Adipose tissue (tissue), 3 donors: Measurements from ENCODE around the gene LRRIQ4. TPM values are rescaled to one million over a fixed set of nuclear protein-coding genes. Genes with fewer than 3 reads are reported as not detected.

Source experiments
- H3K27ac ChIP-seq: one replicate; pipeline ENCODE4 v1.5.1; 2013; ENCODE audit warnings: low read depth, low read length
- WGBS, 3 donors: extraction: QIAGEN DNeasy Blood & Tissue Kit; methylation state at CpG; one replicate each; pipeline ENCODE4 v1.1.7; 2013; 5-methylcytosine and 5-hydroxymethylcytosine counted together
- polyA plus RNA-seq, 3 donors: library from polyadenylated mRNA; stranded (reverse); fragments of 200-250 nt; gene quantifications; one replicate each; pipeline ENCODE4 v1.2.3, GENCODE V29; 2013
- donor health status: healthy with polysubstance abuse.
- donor health status: Bipolar disorder and iron deficiency.
- donor health status: healthy.

LRRIQ4 gene
- polyA plus RNA-seq, 3 donors = not detected

DNA sequence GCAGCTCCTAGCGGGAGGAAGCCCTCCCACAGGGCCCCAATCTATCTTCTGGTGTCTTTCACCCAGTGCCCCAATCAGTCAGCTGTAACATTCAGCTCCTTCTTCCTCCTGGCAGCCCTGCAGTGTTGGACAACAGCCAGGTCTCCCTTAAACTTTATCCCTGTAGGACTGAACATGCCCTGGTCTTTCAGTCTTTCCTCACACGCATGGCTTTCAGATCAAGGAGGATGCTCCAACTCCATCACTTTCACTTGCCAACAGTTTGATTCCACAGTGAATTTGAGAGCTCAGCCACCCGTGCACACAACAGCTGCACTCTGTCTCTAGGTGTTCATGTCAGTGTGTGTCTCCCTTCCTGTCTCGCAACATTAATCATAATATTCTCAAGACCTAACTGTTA is 28.5 kb downstream of the LRRIQ4 start:
- WGBS, 3 donors = 47 to 62% (median 57%) methylated on average over 4 of the region's 4 CpGs
- no peak overlapping the region for H3K27ac ChIP-seq

DNA sequence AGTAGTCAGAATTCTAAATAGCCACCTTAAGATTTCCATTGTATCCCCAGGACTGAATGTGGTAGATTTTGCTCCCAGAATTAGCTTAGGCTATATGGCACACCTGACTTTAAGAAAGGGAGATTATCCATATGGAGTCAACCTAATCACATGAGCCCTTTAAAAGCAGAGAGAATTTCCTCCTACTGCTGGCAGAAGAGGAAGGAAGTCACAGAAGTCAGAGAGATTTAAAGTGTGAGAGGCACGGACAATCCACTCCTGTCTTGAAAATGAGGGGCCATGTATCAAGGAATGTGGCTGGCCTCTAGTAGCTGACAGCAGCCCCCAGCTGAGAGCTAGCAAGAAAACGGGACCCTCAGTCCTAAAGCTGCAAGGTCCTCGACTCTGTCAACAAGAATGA is 30.3 kb downstream of the LRRIQ4 start:
- WGBS, 3 donors = 46 to 67% (median 57%) methylated on average over 3 of the region's 3 CpGs
- H3K27ac ChIP-seq = no peak overlapping the region

DNA sequence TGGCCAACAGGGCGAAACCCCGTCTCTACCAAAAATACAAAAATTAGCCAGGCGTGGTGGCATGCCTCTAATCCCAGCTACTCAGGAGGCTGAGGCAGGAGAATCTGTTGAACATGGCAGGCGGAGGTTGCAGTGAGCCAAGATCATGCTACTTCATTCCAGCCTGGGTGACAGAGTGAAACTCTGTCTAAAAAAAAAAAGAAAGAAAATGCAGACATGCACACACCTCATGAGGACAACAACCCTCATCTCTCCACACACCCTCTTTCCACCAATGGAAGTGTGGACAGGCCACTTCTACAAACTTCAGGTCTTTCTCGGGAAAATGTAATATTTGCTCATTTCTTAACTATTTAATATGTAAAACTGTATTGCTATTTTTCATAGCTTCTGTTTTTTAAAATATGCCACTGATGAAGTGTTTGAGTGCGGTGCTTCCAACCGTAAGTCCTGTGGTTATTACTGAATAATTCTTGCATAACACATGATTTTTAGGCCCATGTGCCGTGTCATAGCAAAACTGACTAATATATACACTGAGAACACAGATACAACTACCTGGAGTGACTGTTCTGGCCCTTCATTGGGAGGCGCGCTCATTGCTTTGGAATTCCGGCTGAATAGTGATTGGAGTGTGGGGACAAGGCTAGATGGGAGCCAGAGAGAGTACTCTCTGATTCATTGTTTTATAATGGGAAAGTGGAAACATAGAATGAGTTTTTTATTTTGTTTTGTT is 34.0 kb downstream of the LRRIQ4 start:
- WGBS, 3 donors = 85 to 90% (median 85%) methylated on average over 11 of the region's 11 CpGs
- no peak overlapping the region for H3K27ac ChIP-seq

DNA sequence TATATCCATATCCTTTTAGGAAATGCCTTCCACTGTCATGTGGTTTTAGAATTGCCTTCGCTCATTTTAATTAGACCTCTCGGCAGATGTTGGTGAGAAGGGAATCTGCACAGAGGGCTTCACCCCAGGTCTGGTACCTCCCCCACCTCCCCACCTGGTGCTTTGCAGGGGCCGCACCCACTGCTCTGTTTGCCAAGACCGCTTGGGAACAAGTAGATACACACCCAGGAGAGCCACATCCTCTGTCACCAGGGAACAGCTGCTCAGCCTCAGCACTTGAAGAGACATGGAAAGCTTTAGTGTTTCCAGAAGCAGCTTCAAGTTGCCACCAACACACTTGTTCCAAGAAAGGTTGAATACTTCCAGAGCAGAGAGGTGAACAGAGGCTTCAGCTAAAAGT is 35.2 kb downstream of the LRRIQ4 start:
- no peak overlapping the region for H3K27ac ChIP-seq
- WGBS, 3 donors = 46 to 61% (median 56%) methylated on average over 4 of the region's 4 CpGs

DNA sequence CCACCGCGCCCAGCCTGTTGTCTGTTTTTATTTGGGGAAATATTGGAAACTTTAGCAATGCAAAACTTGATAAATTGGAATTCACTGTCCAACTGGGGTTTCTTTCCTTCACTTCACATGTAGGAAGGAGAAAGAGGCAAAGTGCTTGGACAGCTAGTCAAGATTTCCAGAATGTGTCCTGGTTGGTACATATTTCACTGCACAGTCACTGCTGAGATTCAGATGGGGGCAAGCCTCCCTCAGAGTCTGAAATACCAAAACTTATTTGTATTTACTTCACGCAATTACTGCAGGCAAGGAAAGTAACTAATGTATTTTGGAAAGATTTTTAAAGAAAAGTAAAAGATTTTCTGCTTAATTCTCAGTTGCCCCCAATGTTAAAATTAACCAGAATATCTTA is 36.1 kb downstream of the LRRIQ4 start:
- no peak overlapping the region for H3K27ac ChIP-seq
- 92 to 98% (median 98%) methylated on average over 3 of the region's 3 CpGs for WGBS, 3 donors

DNA sequence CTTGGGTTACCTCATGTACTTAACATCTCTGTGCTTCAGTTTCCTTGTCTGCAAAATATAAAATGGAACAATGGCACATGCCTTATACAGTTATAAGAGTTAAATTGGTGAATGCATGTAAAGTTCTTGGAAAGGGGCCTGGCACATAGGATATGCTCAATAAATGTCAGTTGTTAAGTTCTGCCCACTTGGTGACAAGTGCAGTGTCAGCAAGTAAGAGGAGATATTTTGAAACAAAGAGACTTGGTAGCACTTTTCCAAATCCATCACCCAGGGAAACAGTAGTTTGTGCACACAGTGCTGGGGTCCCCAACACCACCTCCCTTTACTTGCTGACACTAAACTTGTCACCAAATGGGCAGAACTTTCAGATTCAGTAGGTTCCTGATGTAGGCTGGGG is 37.9 kb downstream of the LRRIQ4 start:
- no peak overlapping the region for H3K27ac ChIP-seq

DNA sequence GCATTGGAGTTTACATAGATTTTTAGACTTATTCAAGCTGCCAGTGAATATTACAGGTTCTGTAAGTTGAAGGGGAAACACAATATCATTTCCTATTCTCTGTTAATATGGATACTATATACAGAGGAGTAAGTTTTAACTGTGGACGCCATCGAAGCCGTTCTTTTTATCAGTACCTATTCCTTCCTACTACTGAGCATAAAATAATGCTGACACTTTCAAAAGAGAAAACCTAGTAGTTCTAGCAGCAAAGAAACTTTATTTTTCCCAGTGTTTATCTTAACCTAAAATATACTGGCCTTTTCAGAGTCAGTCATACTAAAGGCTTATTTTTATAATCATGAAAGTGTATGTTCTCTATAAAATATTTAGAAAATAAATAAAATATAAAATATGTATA is 42.8 kb downstream of the LRRIQ4 start:
- 95 to 97% (median 96%) methylated on average over 3 of the region's 3 CpGs for WGBS, 3 donors
- H3K27ac ChIP-seq = no peak overlapping the region

DNA sequence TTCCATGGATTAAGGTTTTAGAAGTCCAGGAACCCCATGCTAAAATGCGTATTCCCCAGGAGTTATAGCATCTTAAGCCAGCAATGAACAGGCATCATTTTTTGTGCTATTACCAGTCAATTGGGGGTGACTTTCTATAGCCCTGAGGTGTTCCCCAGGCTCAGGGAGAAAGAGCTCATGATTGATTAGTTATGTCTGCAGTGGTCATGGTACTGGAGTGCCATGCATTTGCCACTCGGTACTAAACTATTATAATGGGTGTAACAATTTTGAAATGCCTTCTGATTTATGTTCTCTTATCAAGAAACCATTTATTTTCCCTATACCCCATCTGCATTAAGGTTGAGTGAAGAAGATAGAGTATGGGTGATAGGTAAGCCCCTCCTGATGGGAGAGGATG is 45.1 kb downstream of the LRRIQ4 start:
- 71 to 86% (median 78%) methylated on average over 2 of the region's 2 CpGs for WGBS, 3 donors
- H3K27ac ChIP-seq = no peak overlapping the region

DNA sequence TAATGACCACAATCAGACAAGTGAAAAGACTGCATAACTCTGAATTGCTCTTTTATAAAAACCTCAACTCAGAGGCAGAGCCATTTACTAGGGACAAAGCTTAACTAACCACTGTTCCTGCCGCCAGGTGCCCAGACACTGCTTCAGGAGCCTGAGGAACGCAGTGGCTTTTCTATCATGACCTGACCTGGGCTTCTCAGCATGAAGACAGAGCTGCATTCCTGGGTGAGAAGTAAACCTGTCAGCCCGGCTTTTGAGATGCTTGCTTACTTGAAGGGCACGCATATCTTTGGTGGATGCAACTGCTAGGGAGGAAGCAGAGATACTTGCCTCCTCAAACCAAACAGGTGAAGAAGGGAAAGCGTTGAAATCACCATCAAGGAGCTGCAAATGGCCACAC is 49.2 kb downstream of the LRRIQ4 start:
- no peak overlapping the region for H3K27ac ChIP-seq
- WGBS, 3 donors = 82 to 86% (median 84%) methylated on average over 5 of the region's 5 CpGs

DNA sequence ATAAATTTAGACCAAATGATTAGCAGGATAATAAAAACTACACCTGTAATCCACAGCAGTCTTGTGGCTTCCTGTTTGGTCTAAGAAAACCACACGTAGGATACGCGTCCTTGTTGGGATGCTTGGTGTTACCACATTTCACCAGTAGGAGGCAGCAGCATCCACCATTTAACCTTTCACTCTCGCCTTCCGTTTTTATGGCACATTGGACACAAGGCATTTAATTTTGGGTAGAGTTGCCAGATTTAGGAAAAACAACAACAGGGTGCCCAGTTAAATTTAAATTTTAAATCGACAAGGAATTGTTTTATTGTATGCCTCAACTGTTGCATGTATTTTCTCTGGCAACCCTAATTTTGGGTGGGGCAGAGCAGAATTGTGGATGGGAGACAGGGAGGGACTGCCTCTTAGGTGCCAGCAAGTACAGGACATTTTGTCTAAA is 50.8 kb downstream of the LRRIQ4 start:
- 1 to 4% (median 2%) methylated on average over 6 of the region's 6 CpGs for WGBS, 3 donors
- no peak overlapping the region for H3K27ac ChIP-seq

DNA sequence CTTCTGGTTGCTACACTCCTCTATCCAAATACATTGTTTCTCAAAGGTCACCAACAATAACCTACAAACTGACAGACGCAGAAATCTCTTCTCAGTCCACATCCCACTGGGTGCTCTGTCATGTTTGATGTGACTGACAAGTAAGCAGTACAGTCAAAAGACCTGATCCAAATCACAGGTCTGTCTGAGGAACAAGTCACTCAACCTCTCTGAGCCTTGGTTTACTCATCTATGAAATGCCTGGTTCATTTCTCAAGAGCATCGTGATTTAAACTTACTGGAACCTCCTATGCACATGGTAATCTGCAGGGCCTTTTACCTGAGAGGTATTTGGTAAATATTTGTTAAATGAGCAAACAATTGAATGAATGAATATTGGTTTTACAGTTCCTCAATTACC is 51.6 kb downstream of the LRRIQ4 start:
- H3K27ac ChIP-seq = no peak overlapping the region
- WGBS, 3 donors = 69 to 91% (median 70%) methylated on average over 2 of the region's 2 CpGs

DNA sequence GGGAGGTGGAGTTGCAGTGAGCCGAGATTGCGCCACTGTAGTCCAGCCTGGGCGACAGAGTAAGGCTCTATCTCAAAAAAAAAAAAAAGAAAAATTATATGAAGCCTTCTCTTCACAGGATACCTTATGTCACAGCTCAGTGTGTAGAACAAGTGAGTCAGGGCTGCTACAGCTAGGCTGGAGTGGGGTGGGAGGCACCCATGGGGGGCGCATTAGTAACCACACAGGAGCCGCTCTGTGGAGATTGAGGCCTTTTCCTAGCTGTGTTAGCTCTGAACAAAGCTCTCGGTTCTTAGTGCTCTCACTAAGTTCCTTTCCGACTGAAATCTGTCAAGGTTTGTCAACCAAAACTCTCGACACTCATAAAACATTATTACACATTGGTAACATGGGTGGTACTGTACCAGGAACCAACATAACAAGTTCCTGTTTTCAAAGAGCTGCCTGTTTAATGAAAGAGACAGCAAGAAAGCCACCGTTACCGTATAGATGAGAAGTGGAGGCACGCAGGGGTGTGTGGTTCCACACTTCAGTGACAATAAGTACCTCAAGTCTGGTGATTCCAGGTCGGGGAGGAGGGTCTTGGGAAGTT is 52.6 kb downstream of the LRRIQ4 start:
- 57 to 81% (median 58%) methylated on average over 12 of the region's 12 CpGs for WGBS, 3 donors

DNA sequence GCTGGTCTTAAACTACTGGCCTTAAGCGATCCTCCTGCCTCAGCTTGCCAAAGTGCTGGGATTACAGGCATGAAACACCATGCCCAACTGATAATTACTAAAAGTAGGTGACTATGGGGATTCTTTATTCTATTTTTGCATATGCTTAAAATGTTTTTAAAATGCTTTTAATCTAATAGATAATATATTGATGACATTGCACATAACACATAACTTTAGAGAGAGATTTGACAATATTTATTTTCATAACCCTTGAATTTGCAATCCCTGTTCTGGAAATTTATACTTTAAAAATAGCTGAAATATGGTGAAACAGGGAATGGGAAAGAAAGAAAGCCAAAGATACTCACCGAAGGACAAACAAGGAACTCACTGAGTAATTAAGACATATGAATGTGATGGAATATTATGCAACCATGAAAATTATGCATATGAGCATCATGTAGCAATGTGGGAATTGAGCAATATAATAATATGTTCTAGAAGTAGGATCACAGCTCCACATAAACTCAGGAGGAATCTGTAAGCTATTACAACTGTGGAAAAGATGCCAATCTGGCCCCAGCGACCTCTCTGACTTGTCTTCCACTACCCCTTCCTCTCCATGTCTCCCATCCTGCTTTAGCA is 55.0 kb downstream of the LRRIQ4 start:
- 80 to 94% (median 84%) methylated on average over 3 of the region's 3 CpGs for WGBS, 3 donors
- H3K27ac ChIP-seq = no peak overlapping the region

More for the DNA sequence above, 52.6 kb downstream of the LRRIQ4 start:
- H3K27ac ChIP-seq = no peak overlapping the region

DNA sequence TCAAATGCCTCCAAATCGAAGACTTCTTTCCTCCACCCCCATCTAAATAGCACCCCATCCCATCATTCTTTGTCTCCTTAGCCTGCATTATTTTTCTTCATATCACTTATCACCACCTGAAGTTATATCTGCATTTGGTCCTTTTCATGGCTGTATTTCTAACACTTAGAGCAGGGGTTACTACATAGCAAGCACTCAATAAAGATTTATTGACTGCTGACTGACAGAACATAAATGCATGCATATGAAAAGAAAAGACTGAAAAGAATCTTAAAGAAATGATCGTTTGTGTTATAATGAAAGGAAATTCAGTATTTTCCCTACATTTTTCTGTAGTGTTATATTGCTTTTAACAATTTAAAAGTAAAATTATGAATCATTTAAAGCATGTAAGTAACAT is 55.7 kb downstream of the LRRIQ4 start:
- H3K27ac ChIP-seq = no peak overlapping the region
- WGBS, 3 donors = 77 to 87% (median 84%) methylated on average over 2 of the region's 2 CpGs

DNA sequence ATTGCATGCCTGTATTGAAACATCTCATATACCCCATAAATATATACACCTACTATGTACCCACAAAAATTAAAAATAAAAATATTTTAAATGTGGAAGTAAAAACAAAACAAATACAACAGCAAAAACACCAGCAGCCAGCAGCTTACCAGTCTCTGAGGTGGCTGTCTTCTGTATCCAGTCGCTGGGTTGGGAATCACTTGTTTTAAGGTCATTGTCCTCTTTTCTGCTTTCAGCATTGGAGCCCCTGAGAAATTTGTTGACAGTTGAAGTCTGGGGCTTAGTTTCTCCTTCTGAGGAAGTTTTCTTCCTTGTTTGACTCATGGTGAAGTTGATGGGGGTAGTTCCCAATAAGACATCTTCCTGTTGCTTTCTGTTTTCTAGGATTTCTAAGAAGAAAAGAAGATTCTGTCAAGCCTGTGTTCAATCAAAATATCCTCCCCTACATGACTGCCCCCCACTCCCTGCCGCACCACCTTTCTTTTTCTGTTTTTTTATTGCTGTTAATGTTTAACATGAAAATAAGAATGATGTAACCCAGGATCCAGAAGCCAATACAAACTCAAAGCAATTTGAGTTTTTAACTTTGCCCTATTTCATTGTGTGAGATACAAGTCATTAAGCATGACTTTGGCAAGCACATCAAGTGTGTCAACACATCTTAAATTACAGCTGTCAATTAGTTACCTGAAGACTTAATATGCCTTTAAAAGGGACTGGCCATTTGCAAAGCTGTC is 57.0 kb downstream of the LRRIQ4 start, which contains the start of gene LRRC31:
Gene LRRC31 (minus strand): TSS at position 452 of the 737 bp plus-strand sequence. CDS start 128 bp downstream, at position 324.
- WGBS, 3 donors = 53 to 82% (median 70%) methylated on average over 2 of the region's 2 CpGs
- H3K27ac ChIP-seq = no peak within 1 kb of the TSS

DNA sequence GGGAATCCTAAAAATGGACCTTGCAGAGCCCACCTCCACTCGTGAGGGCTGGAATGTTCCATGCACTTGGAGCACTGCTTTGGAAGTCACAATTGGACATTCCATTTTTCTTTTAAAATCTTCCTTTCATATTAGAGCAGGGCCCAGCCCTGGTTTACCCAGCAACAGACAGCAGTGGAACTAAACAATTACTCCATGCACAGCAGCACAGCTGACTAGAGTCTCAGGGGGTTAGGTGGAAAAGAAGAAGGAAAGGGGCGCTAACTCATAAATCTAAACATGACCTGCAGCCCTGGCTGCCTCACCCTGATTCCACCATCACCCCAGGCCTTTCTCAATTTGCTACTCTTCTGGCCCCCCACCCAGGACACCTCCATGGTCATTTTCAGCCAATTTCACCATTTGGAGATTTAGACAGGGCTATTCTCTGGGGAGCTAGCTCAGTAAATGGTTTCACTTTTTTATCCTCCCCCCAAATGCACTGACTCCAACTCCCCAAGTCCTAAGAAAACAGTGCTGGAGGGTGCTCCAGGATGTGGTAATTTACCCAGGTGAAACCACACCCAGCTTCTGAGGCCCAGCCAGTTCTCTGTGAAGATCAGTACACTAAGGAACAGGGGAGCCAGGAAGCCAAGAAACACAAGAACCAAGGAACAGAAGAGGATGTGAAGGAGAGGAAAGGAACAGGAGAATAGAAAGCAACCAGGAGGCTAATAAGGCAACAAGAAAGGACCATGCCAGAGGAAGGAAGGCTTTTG is 58.6 kb downstream of the LRRIQ4 start:
- H3K27ac ChIP-seq = no peak overlapping the region
- 60 to 92% (median 74%) methylated on average over 2 of the region's 2 CpGs for WGBS, 3 donors

DNA sequence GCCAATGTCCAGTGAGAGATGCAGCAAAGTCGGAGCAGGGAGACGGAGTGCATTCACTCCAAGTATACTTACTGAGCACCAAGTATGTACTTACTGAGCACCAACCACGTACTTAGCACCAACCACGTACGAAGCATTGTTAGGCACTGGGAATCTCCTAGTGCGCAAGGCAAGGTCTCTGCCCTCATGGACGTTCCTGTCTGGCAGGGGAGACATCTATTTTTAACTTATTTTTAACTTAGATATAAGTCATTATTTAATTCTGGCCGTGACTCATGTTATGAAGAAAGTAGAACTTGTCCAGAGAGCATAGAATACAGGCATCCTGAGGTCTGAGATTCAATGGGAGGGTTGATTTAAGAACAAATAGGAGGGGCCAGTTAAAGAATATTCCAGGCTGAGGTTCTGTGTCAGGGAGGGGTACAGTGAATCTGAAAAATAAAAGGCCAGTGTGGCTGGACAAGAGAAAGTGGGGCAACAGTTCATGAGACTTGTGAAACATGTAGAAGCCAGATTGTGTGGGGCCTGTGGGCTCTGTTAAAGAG is 66.4 kb downstream of the LRRIQ4 start:
- H3K27ac ChIP-seq = no peak overlapping the region
- 73 to 88% (median 82%) methylated on average over 8 of the region's 8 CpGs for WGBS, 3 donors
